HG02798 (cell line): ENCODE measurements around the gene SORCS2.

Source experiments
- ATAC-seq: cut with Tn5 transposase; IDR thresholded peaks from one replicate; pipeline ENCODE4 v1.9.1; 2021; ENCODE audit warnings: mild to moderate bottlenecking; ENCODE audit not compliant: unreplicated experiment, poor library complexity

Gene SORCS2

GRCh38 chr4:7197910-7198309, 5.6 kb downstream of the SORCS2 start:
- ATAC-seq: no peak

- ATAC-seq: no peak
Measured at GRCh38 chr4:7198440-7199128, 6.2 kb downstream of the SORCS2 start.

DNA sequence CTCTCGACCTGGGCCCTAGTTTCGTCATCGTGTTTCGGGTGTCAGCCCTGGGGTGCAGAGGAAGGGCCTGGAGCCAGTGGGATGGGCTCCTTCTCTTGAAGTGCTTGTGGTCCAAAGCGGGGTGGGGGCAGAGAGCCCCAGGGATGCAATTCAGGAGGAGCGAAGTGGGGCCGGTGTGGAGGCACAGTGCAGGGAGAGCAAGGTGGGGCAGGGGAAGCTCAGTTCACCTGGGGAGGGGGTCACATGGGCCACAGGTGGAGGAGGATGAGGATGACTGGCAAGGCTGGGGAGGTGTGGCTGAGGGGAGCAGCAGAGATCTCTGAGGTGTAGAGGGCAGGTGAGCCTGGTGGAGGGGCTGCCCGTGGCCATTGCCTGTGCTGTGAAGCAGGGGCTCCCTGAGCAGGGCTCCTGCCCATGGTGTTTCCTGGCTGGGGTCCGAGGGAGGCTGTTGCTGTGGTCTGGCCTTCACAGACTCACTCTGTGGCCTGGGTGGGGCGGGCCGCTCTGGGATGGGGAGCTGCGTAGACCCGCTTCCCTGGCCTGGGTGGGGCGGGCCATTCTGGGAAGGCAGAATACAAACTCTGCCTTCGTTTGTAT, 6.9 kb downstream of the SORCS2 start:
- no peak for ATAC-seq

DNA sequence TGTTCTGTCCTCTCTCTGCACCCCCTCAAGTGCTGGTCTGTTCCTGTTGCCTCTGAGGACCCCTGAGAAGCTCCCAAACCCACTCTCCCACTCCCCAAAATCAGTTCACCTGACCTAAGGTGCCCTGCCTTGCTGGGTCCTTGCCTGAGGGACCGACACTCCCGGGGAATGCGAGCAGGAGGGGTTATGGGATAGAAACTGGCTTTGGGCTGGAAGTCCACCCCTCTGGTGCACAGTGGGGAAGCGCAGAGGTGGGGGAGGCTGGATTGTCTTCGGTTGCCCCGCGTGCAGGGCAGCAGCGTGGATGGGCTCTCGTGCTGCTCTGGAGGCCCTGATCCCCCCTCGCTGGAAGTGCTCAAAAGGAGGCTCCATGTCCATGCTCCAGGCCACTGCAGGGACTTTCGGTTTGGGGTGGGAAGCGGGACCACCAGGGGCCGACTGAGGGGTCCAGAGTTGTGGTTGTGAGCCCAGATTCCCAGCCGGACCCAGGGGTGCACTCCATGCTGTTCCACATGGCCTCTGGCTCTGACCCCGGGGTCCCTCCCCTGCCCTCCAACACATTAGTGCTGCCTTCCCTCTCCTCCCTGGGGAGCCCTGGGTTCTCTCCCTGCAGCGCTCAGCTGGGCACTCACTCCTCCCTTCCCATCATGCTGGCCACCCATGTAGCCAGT, 7.6 kb downstream of the SORCS2 start:
- ATAC-seq: no peak

- ATAC-seq: no peak
Measured at GRCh38 chr4:7200801-7201200, 8.5 kb downstream of the SORCS2 start.

DNA sequence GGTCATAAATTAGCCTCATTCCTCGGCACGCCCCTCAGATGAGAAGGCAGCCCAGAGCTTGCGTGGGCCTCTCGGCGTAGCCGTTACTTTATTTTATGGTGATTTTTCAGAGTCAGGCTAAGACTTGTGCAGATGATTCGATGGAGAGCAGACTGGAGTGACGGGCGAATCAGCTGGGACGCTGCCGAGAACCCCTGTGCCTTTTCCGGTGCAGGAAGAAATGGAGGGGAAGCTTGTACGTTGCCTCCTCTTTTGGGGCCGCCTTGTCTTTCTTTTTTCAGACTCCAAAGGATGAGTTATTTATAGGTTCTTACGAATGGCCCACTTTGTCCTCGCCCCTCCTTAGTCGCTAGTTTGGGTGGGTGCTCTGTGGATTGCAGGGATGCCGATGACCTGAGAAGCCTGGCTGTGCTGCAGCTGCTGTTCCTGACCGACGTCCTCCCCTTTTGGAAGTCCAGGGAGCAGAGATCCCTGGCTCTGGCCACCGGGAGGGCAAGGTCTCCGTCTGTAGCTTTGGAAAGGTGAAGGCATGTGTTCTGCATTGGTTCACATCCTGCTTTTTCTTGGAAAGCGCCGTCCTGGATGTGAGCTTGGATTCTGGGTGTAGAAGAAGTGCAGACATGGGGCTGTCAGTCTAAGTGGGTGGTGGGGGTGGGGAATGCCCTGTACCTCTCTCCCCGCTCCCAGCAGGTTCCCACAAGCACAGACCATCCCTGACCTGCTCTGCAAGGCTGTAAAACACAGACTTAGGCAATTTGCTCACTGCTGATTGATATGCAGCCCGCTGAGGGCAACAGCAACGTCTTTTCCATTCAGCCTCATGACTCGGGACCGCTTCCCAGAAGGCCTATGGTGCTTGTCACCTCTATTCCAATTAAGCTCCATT, 9.3 kb downstream of the SORCS2 start:
- no peak for ATAC-seq

DNA sequence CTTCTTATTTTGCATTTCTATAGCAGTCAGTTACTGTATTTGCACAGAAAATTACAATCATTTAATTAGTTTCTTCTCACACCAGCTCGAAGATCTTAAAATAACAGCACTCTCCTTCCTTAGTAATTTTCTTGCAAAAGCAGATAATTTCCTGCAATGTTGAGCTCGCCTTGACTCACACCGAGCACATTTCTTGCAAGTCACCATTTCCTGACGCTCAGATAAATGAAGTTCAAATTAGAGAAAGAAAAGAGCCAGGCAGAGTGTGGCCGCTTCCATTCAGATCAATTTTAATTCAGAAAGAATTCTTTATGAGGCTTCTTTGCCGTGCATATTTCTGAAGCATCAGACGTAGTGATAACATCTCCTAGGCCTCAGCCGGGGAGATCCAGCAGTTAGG, 10.1 kb downstream of the SORCS2 start:
- ATAC-seq: no peak

GRCh38 chr4:7204656-7205387, 12.5 kb downstream of the SORCS2 start:
- ATAC-seq: no peak

DNA sequence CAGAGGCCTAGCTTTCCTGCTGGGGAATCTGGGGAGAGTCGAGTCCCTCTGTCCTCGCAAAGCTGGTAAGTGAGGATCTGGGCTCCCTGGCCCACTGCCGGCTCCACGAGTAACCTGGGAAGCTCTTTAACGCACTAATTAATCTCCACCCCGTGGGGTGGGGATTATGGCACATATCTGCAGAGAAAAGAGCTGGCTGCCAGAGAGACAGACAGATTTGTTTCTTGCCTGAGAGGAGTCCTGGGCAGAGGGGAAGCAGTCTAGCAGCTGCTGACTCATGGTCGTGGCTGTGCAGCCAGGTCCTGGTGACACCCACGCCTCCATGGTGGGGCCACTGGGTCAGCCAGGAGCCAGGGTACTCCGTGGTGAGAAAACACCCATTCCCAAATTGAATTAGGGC, 14.0 kb downstream of the SORCS2 start:
- no peak for ATAC-seq

DNA sequence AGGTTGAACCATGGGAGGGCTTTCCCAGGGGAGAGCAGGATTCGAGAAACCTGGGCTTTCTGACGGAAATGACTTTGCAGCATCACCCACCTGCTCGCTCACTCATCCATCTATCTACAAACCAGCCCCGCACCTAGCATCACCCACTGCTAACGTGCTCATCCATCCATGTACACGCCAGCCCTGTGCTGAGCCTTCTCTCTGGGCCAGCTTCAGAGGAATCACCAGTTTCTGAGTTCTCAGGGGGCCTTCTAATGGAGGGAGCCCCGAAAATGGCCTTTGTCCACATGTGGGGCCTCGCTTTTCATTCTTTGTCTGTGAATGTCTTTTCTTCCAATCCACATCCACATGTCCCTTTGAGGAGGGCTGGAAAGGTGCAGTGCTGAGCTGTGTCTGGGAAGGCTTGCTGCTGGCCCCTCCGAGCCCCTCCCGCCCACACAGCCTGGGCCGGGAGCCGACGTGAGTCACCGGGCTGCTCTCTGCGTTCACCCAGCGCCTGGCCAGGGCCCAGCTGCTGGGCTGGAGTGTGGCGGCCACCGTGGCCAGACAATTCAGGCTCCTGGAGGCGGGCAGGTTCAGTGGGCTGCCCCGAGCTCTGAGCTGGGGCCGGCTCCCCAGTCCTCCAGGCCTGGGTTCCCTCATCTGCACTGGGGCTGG, 14.7 kb downstream of the SORCS2 start:
- no peak for ATAC-seq

GRCh38 chr4:7207628-7208231, 15.4 kb downstream of the SORCS2 start:
- ATAC-seq: no peak

DNA sequence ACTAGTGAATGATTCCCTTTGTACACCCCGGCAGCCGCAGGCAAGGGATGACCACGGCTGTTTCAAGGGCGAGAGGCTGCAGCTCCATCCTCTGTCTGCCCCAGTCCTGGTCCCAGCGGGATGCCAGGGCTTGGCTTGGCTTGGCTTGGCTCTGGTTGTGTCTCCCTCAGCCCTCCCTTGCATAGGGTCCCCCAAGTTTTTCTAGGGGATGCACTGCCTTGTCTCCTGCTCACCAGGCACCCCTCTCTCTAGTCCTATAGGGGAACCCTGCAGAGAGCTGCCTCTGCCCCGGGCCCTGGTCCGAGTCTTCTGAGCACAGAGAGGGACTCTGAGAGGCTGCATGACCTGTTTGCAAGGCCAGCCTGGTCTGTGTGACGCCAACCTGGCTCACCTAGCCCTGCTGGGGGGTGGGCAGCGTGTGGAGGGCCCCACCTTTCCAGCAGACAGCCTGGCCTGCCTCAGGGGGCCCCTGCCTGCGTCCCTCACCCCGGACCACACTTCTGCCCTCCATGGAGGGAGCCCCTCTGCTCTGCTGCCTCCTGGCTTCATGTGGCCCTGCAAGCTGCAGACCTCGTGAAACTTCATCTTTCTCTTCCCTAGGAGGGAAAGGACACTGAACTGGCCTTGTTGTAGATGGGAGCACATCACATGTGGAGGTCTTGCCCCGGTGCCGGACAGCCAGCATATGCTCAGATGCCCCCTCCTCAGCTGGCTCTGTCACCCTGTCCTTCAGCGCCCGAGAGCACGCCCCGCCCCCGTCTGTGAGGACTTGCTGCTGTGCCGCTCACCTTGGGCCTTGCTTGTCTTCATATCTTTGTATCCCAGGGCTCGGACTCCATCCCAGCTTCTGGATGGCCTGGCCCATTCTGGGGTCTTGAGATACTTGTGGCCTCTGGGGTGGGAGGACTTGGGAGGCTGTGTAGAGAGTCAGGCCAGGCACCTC, 16.4 kb downstream of the SORCS2 start:
- no peak for ATAC-seq

DNA sequence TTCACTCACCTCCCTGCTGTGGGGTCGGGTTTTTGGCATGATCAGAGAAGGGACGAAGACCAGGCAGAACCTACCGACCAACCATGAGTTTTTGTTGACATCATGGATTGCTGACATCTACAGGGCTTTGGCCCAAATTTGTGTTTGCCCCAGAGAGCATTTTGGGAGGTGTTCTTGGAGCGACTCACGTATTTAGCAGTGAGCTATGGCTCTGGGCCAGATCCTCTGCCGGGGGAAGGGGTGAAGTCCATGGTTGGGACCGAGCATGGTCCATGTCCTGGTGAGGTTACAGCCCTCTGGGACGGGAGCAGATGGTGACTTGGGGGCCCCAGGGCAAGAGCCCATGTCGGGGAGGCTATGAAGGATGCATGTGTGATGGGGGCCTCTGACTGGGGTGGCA, 17.4 kb downstream of the SORCS2 start:
- no peak for ATAC-seq

GRCh38 chr4:7210824-7211223, 18.5 kb downstream of the SORCS2 start:
- no peak for ATAC-seq

DNA sequence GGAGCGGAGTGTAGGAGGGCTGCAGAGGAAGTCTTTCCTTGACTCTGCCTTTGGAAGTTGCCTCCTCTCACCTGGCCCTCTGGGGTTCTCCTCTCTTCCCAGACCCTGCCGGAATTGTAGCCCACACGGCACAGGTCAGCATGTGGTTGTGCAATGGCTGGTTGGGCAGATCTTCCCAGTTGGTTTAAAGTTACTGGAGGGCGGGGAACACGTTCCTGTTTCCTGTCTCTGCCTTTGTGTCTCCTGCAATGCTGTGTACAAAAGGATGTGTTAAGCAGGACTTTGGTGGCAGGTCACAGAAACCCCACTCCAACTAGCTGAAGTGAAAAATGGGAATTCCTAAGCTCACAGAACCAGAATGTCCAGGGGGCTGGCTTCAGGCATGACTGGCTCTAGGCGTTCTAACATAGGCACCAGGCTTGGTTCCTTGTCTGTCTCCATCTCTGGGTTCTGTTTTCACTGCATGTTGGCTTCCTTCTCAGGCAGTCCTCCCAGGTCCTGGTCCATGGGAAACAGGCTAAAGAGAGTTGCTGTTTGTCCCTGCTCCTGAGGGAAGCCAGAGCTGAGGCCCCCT, 19.9 kb downstream of the SORCS2 start:
- no peak for ATAC-seq

DNA sequence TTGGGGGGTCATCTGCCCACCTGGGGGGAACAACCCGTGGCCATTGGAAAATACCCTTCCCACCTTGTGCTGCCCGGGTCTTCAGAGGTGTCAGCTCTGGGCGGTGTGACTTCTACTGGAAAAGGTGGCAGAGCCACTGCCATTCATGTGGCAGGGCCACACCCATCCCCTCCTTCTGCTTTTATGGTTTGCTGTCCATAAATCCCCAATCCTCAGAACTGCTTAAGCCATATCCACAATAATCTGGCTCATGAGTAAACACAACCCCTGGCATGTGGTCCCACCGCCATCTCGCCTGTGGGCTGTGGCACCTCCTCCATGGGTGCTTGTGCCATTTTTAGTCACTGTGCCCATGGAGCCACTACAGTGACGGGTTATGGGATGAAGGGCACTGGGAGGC, 20.6 kb downstream of the SORCS2 start:
- no peak for ATAC-seq

GRCh38 chr4:7213807-7214206, 21.5 kb downstream of the SORCS2 start:
- no peak for ATAC-seq

DNA sequence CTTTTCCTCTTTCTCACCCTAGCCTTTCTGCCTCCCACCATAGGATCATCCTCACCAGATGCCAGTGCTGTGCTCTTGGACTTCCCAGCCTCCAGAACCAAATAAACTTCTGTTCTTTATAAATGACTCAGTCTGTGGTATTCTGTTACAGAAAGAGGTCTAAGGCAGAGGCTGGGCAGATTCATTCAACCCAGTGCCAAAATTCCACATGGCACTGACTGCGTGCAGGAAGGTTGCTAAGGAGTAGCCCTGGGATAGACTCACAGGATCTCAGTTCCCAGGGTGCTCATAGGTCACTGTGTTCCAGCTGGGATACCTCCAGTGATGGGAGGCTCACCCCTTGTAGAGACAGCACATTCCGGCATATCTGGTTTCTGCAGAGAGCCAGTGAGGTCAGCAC, 22.0 kb downstream of the SORCS2 start:
- no peak for ATAC-seq
